HepG2 (cell line): ENCODE measurements around the gene VAC14. TPM values are rescaled to one million over a fixed set of nuclear protein-coding genes. Genes with fewer than 3 reads are reported as not detected.

Experiments
- AHR ChIP-seq: IDR thresholded peaks from 2 replicates; pipeline ENCODE4 v1.6.1; 2018; ENCODE audit warnings: missing genetic modification reagents, missing compliant biosample characterization
- BCL6 ChIP-seq: IDR thresholded peaks from 2 replicates; pipeline ENCODE4 v1.6.1; 2016; ENCODE audit warnings: missing genetic modification reagents, missing compliant biosample characterization
- EHMT2 ChIP-seq: fragments of 200-600 bp; sonication (generic); IDR thresholded peaks from 2 replicates; pipeline ENCODE4 v1.7.0; 2017; ENCODE audit warnings: antibody characterized with exemption, low read depth, low read length, borderline replicate concordance
- FOXA1 ChIP-seq, 2 experiments: fragments of 450-650 bp in 1 of 2; sonication (generic) in 1 of 2; formaldehyde crosslinking in 1 of 2; IDR thresholded peaks; 2 replicates each; pipeline versions ENCODE4 v1.4.0 to v1.6.1; 2016 to 2020; ENCODE audit warnings: missing genetic modification reagents in 1 of 2
- HNF4A ChIP-seq: sonication (generic); formaldehyde crosslinking; IDR thresholded peaks from 2 replicates; pipeline ENCODE4 v1.4.0; 2020; ENCODE audit warnings: missing genetic modification reagents
- HOXA3 ChIP-seq: sonication (generic); formaldehyde crosslinking; IDR thresholded peaks from 2 replicates; pipeline ENCODE4 v1.5.0; 2020; ENCODE audit warnings: missing genetic modification reagents
- HOXA7 ChIP-seq: sonication (generic); formaldehyde crosslinking; IDR thresholded peaks from 2 replicates; pipeline ENCODE4 v1.8.1; 2022; ENCODE audit warnings: mild to moderate bottlenecking, missing genetic modification reagents, moderate library complexity
- MAFF ChIP-seq: IDR thresholded peaks from 2 replicates; pipeline ENCODE4 v1.6.1; 2011; ENCODE audit warnings: low read depth, low read length, improper control_type of control experiment
- MED13 ChIP-seq: sonication (generic); formaldehyde crosslinking; IDR thresholded peaks from 2 replicates; pipeline ENCODE4 v1.5.0; 2020; ENCODE audit warnings: missing genetic modification reagents
- NFE2L1 ChIP-seq: sonication (generic); formaldehyde crosslinking; IDR thresholded peaks from 2 replicates; pipeline ENCODE4 v1.4.0; 2020; ENCODE audit warnings: missing genetic modification reagents, mild to moderate bottlenecking, borderline replicate concordance
- NR3C1 ChIP-seq: sonication (generic); formaldehyde crosslinking; IDR thresholded peaks from 2 replicates; pipeline ENCODE4 v1.4.0; 2020; ENCODE audit warnings: missing genetic modification reagents
- POLR2AphosphoS2 ChIP-seq: IDR thresholded peaks from 2 replicates; pipeline ENCODE4 v1.6.1; 2011; ENCODE audit warnings: low read depth, low read length, improper control_type of control experiment
- RBM22 ChIP-seq: fragments of 200-400 bp; formaldehyde crosslinking; optimal IDR thresholded peaks from 2 replicates; pipeline ENCODE3; 2017; ENCODE audit warnings: mild to moderate bottlenecking, low read length, moderate library complexity
- RBM39 ChIP-seq: fragments of 200-400 bp; formaldehyde crosslinking; IDR thresholded peaks from one replicate; pipeline ENCODE4 v1.6.1; 2018; ENCODE audit warnings: antibody characterized with exemption, mild to moderate bottlenecking, low read depth, low read length; ENCODE audit not compliant: poor library complexity, severe bottlenecking
- RFX3 ChIP-seq: IDR thresholded peaks from 2 replicates; pipeline ENCODE4 v1.6.1; 2016; ENCODE audit warnings: missing biosample characterization, missing genetic modification reagents
- RFXAP ChIP-seq: sonication (generic); formaldehyde crosslinking; IDR thresholded peaks from 2 replicates; pipeline ENCODE4 v1.4.0; 2020; ENCODE audit warnings: missing genetic modification reagents, borderline replicate concordance
- RNF219 ChIP-seq: sonication (generic); formaldehyde crosslinking; IDR thresholded peaks from 2 replicates; pipeline ENCODE4 v1.5.0; 2020; ENCODE audit warnings: mild to moderate bottlenecking, missing genetic modification reagents
- SNAI1 ChIP-seq: sonication (generic); formaldehyde crosslinking; IDR thresholded peaks from 2 replicates; pipeline ENCODE4 v1.5.0; 2020; ENCODE audit warnings: mild to moderate bottlenecking, missing genetic modification reagents, borderline replicate concordance
- SUZ12 ChIP-seq: fragments of 150-350 bp; IDR thresholded peaks from 2 replicates; pipeline ENCODE4 v1.6.1; 2014; ENCODE audit warnings: low read depth, low read length
- TGIF2 ChIP-seq: IDR thresholded peaks from 2 replicates; pipeline ENCODE4 v1.6.1; 2016; ENCODE audit warnings: control low read depth, missing compliant biosample characterization
- ZNF12 ChIP-seq: sonication (generic); formaldehyde crosslinking; IDR thresholded peaks from 2 replicates; pipeline ENCODE4 v1.5.0; 2020; ENCODE audit warnings: missing genetic modification reagents
- ZNF510 ChIP-seq: sonication (generic); formaldehyde crosslinking; IDR thresholded peaks from 2 replicates; pipeline ENCODE4 v1.4.0; 2020; ENCODE audit warnings: low read depth, mild to moderate bottlenecking, missing genetic modification reagents
- ZNF562 ChIP-seq: sonication (generic); formaldehyde crosslinking; IDR thresholded peaks from 2 replicates; pipeline ENCODE4 v1.8.0; 2022; ENCODE audit warnings: missing genetic modification reagents, borderline replicate concordance
- ZNF563 ChIP-seq: sonication (generic); formaldehyde crosslinking; IDR thresholded peaks from 2 replicates; pipeline ENCODE4 v1.8.0; 2022; ENCODE audit warnings: mild to moderate bottlenecking, moderate library complexity, missing genetic modification reagents
- ZNF639 ChIP-seq: conservative IDR thresholded peaks from 2 replicates; pipeline ENCODE4 v1.6.1; 2018; ENCODE audit warnings: missing genetic modification reagents
- ZNF678 ChIP-seq: sonication (generic); formaldehyde crosslinking; IDR thresholded peaks from 2 replicates; pipeline ENCODE4 v1.4.0; 2020; ENCODE audit warnings: mild to moderate bottlenecking, missing genetic modification reagents
- ZNF878 ChIP-seq: sonication (generic); formaldehyde crosslinking; IDR thresholded peaks from 2 replicates; pipeline ENCODE4 v1.8.1; 2023; ENCODE audit warnings: mild to moderate bottlenecking, missing genetic modification reagents, moderate library complexity
- polyA plus RNA-seq, 8 experiments: library from polyadenylated mRNA; depleted of rRNA in 3 of 8; stranded (reverse) in 7 of 8; unstranded in 1 of 8; fragments of >200 nt; fragmentation: Illumina TruSeq in 4 of 8; extraction: Trizol in 4 of 8; gene quantifications; 2 replicates each; pipeline versions ENCODE4 v1.2.1 to v1.2.3, GENCODE V29; 2011 to 2016; ENCODE audit warnings: low read depth in 4 of 8, missing spikeins in 1 of 8, mixed read lengths in 1 of 8; ENCODE audit not compliant: insufficient read depth in 1 of 8
- total RNA-seq, 5 experiments: library from RNA; depleted of rRNA; stranded (reverse); fragments of >200 nt; fragmentation: Illumina TruSeq; extraction: Trizol; gene quantifications; 2 replicates each; pipeline ENCODE4 v1.2.3, GENCODE V29; 2016; ENCODE audit warnings: low read depth in 1 of 5

VAC14 gene
- total and polyA plus RNA-seq, 2 of the 13 experiments (the other 11 are each of a cell fraction or from before 2014, with no cell fraction given), result 23.5 to 24.6 TPM

DNA sequence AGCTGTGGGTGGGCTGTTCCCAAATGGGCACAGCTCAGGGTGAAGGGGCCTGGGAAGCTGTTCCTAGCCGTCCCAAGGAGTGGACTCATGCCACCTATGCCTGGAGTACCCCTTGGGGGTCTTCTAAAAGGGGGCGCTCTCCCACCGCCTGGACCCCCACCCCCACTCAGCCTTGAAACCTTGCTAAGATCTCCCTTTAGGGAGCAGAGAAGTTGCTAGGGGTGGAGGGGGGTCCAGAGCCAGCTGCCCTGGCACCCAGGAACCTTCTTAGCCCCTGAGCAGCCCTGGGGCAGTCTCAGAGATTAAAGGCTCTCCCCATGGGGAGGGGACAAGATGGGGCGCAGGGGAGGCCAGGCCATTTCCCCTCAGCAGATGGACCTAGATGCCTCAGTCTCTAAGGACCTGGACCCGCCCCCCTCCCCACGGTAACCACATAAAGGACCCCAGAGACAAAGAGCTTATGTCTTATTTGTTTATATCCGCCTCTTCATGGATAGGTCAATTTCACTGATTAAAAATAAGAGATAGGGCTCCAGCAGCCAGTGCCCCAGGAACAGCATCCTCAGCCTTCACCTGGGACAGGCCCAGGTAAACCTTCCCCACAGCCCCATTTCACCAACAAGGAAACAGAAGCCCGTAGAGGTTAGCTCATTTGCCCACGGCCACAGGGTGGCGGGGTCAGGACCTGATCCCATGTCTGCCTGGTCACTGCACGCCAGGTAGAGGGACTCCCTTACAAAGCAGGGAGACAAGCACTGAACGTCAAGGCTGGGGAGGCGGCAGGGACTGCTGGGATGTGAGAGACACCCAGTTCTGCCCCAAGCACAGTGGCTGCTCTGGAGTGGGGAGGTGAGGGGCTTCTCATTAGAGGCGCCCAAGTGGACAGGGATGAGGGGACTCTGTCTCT, 118.5 kb downstream of the VAC14 start (continued):
- TF ChIP-seq AHR (no peak), RBM22 (peak; percentile 89), POLR2AphosphoS2 (peak; percentile 19; the same call in 1 of the 2 replicates), MAFF (no peak), EHMT2 (no peak), RBM39 (peak; percentile 74), BCL6 (CRISPR knock-in tag) (no peak), RFXAP (CRISPR knock-in tag) (0 out of 2 replicates have a peak, but pooled peaks have one; percentile 33), ZNF510 (CRISPR knock-in tag) (peak; percentile 51; the same call in 1 of the 2 replicates), SUZ12 (no peak), RNF219 (peak; percentile 37; the same call in 1 of the 2 replicates), RFX3 (CRISPR knock-in tag) (no peak), NR3C1 (no peak), ZNF878 (CRISPR knock-in tag) (0 out of 2 replicates have a peak, but pooled peaks have one; percentile 7), NFE2L1 (CRISPR knock-in tag) (no peak), HNF4A (CRISPR knock-in tag) (no peak), HOXA3 (CRISPR knock-in tag) (no peak; the same call in 1 of the 2 replicates), ZNF563 (CRISPR knock-in tag) (no peak), SNAI1 (CRISPR knock-in tag) (no peak), ZNF639 (CRISPR knock-in tag) (no peak), FOXA1 (IDR thresholded peaks at IDR 0.05) (no peak), FOXA1 (CRISPR knock-in tag; IDR thresholded peaks at IDR 0.05) (no peak), ZNF562 (CRISPR knock-in tag) (no peak), ZNF678 (CRISPR knock-in tag) (peak; percentile 66), HOXA7 (CRISPR knock-in tag) (no peak), TGIF2 (CRISPR knock-in tag) (peak; percentile 42; the same call in 1 of the 2 replicates), ZNF12 (CRISPR knock-in tag) (no peak; the same call in 1 of the 2 replicates), MED13 (CRISPR knock-in tag) (0 out of 2 replicates have a peak, but pooled peaks have one; percentile 5)
